Activated naive CD4-positive, alpha-beta T cell (primary cell): ENCODE data around the gene DAZL.
A peak's percentile ranks its signal among the peaks of the same experiment; 100 is the strongest.
"Not testable (repeated sequence)": the region's sequence is repeated elsewhere in the genome, so short reads cannot be mapped to it uniquely, and the experiment has no call there.

Experiments
- DNase-seq, 4 experiments: peaks; one replicate each; lab custom pipeline; 2025; lab: John Stamatoyannopoulos, UW

Gene DAZL, protein sequence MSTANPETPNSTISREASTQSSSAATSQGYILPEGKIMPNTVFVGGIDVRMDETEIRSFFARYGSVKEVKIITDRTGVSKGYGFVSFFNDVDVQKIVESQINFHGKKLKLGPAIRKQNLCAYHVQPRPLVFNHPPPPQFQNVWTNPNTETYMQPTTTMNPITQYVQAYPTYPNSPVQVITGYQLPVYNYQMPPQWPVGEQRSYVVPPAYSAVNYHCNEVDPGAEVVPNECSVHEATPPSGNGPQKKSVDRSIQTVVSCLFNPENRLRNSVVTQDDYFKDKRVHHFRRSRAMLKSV

DNA sequence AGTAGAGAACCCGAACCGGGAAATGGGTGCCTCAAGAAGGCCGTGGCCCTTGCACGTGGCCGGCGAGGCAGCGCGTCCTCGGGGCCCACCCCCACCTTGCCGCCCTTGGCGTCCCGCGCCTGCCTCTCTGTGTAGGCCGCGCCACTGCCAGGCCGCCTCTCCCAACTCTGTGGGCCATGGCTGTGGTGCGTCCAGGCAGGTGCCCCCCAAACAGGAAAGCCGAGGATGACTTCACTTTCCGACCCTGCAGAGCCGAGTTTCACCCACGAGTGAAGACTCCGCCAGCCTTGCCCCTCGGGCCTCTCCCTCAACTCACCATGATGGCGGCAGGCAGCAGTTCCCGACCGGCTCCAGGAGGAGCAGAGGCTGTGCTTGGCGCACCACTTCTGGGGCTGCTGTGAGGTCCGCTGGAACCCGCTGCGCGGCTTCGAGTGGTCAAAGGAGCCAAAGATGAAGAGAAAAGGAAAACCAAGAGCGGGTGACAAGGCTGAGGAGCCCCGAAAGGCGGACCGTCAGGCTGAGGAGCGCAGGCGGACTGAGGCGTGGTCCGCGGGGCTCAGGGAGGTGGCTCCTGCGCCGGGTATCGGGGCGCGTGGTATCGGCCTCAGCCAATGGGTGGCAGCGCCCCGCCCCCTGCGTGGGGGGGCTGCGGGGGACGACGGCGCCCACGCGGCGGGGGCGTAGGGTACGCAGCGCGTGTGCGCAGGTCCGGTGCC, at the start of gene DAZL:
Gene DAZL, minus strand, starts transcription at position 537 of the 716 bp plus-strand sequence. Its CDS starts 218 bp downstream, at position 319.
- no peak for DNase-seq

DNA sequence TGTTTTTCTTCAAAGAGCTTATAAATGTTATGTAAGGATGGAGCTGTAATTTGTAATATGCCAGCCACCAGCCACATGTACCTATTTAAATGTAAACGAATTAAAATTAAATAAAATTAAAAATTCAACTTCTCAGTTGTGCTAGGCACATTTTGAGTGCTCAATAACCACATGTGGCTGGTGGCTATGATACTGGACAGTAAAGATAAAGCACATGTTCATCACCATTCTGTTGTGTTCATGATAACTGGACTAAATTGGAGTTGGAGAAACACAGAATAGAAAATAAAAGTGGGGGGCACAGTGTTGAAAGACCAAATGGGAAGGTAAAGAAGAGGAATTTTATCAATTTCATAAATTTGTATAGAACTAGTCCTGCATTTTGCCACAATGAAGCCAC, 49.8 kb upstream of the DAZL start:
- no peak for DNase-seq

DNA sequence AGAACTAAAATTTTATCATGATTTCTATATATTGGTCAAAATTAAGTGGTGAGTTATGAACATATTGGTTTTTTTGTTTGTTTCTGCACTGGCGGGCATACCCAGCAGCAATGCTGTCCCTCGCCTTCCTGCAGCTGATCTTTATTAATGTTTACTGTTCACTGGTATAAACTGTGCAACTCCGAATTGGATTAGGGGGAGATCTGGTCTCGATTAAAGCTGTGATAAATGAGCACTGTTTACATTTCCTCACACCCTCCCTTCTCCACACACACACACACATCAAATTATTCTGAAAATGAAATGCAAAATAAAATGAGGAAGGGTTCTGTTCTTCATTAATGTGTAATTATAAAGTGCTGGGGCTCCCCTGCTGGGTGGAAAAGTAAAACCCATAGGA, 48.5 kb upstream of the DAZL start:
- no peak for DNase-seq

DNA sequence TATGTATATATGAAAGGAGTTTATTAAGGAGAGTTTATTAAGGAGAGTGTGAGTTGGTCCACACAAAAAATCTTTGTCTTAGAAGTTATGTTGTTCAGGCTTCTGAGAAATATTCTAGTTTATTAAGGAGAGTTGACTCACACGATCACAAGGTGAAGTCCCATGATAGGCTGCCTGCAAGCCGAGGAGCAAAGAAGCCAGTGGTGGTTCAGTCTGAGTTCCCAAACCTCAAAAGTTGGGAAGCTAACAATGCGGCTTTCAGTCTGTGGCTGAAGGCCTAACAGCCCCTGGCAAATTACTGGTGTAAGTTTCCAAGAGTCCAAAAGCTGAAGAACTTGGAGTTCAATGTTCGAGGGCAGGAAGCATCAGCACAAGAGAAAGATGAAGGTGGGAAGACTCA, 42.4 kb upstream of the DAZL start:
- DNase-seq: no peak

DNA sequence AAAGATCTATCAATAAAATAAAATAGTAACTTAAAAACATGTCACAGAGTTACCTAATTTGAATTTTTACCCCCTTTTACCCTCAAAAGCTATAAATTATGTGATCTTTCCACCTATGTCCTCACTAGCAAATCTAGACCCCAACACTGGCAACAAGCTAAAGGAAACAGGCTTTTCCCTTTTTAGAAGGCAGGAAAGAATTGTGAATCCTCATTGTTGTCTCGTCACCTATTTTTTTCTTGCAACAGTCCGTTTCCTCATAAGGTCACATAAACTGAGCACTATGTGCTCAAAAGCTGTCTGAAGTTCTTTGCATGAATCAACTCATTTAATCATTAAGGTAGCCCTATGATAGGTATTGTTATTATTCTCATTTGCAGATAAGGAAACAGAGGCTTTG, 34.6 kb upstream of the DAZL start:
- DNase-seq: no peak

DNA sequence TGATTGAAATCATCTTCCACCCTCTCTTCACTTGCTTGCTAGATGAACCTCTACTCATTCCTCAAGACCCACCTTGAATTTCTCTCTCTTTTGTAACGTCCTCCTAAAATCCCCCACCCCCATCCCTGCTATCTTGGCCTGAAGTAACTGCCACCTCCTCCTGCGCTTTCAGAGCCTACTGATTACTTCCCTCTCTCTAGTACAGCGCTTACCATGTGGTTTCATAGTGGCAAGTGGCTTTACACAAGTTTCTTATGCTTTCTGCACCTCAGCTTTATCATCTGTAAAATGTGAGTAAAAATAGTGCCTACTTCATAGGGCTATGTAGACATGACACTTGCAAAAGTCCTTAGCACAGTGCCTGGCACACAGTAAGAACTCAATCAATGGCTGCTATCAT, 28.7 kb upstream of the DAZL start:
- no peak for DNase-seq

DNA sequence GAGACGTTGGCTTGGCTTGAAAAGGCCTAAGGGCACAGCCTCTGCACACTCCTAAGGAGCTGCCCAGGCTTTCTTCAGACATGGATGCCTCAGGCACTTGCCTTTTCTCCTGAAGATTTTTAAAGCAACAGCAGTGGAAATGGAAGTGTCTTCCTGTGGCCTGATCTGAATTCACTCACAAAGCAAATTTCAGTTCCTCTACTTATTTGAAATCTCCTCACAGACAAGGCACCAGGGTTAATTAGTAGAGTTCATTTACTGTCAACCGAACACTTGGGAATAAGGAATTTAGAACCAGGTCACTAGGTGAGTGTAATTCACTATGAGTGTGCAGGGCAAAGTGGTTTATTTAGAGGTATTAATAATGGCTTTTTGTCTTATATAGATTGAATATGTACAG, 27.2 kb upstream of the DAZL start:
- no peak for DNase-seq

DNA sequence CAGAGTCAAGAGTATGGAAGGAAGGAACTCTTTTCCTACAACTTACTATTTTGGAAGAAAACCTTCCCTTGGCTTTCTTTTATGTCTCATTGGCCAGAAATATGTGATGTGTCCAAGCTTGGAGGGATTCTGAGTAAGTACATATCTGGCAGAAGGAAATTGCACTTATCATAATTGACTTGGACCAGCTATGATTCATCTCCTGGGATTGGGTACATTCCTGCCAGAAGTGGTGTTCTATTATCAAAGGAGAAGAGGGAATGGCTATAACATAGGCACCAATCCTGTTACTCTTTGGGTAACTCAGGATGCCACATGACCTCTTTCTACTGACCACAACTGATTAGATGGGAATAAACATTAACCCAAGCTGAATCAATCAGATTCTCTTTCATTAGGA, 13.5 kb upstream of the DAZL start:
- DNase-seq: no peak

DNA sequence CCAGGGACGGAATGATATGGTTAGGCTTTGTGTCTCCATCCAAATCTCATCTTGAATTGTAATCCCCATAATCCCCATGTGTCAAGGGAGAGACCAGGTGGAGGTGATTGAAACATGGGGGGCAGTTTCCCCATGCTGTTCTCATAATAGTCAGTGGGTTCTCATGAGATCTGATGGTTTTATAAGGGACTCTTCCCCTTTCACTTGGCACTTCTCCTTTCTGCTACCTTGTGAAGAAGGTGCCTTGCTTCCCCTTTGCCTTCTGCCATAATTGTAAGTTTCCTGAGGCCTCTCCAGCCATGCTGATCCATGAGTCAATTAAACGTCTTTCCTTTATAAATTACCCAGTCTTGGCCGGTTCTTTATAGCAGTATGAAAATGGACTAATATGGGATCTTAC, 11.9 kb upstream of the DAZL start:
- DNase-seq: not testable (repeated sequence)

DNA sequence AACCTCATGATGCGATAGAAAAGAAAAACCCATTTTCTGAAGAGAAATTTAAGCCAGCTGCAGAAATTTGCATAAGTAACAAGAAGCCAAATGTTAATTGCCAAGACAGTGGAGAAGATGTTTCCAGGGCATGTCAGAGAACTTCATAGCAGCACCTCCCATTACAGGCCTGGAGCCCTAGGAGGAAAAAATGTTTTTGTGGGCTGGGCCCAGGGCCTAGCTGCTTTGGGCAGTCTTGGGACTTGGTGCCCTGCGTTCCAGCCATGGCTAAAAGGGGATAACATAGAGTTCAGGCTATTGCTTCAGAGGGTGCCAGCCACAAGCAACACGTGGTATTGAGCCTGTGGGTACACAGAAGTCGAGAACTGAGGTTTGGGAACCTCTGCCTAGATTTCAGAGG, 10.9 kb upstream of the DAZL start:
- DNase-seq: no peak

DNA sequence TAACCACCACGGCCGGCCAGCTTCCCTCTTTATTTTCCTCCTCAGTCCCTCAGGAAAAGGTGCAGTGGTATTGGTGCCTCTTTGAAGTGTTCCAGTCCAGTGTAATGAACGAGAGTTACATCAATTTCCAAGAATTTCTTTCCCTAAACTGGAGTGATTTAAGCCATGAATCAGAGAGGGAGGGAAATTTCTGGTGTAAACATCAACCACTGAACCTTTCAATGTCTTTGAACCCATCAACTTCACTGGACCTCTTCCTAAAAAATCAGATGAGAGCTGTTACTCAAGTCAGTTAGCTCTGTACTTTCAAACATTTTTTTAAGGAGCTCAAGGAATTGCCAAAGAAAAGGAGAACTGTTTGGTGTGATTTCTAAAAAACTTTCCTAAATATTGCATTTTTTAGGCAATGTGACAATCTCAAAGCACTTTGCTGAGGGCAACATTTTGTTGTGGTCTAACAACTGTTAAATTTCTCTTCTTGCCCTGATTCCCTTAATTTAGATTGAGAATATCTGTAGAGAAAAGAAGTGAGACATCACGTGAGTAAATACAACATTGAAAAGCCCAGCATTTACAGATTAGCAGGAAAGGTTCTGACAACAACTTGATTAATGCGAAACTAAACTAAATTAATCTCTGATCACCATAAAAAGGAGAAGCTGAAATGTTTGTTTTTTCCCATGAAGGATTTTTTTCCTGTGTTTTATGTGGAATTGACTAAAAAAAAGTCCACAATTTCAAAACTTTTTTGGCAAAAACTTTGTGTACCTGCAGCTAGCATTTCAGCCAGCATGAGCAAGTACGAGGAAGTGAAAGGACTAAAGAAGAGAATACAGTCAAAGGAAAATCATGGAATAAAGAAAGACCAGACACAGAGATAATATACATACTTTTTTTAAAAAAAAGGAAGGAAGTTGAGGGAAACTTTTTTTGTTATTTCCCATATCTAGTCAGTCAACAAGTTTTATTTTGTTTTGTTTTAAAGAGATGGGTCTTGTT, 9.1 kb upstream of the DAZL start:
- DNase-seq: no peak

DNA sequence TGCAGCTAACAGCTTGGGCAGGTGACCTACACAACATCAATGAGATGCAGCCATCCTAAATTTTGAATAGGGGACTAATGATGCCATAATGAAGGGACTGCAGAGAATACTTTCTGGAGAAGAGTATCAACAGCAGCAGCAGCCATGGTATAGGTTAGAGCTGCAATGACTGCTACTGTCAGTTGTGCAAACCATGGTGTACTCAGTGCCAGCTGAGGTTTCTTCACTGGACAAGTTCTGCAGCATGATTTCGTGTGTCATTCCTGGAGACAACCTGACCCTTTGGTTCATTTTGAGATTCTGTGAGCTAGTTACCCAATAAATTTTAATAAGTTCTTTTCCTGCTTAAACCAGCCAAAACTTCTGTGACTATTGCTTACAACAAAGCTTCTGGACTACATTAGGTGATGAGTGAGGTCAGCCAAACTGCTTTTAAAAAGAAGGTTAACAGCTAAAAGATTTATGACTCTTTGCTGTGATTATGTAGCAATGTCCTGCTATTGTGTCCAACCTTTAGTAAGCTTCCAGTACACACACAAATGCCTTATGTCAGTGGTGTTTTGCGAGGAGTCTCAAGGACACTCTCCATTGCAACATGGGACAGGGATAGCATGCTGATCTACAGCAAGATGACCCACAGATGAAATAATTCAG, 4.8 kb upstream of the DAZL start:
- DNase-seq: no peak

DNA sequence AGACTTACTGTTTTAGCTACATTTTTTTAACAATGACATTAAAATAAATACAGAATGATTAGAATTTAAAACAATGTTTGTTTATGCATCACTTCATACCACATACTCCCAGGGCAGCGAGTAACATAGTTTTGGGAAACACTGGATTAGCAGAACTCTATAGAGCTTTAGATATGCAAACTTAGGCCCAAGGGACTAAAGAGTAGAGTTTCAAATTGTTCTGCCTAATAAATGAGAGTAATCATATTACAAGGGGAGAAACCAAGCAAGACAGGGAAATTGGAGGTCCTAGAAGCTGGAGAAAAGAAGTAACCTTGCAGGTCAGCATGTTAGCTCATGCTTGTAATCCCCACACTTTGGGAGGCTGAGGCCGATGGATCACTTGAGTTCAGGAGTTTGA, 3.6 kb upstream of the DAZL start:
- no peak for DNase-seq

DNA sequence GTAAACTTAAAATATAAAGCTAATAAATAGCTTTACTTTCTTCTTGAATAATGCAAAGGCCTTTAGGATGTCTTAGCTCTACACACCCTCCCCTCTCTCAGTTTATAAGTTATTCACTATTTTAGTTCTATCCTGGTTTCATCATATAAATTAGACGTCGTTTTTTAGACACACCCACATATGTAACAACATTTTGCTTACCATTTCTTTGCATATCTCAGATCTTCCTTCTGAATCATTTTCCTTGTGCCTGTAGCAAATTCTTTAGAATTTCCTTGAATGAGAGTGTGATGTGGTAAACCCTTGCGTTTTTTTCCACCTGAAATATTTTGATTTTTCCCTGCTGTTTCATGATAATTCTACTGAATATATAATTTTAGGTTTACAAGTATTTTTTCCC, 2.5 kb upstream of the DAZL start:
- no peak for DNase-seq

DNA sequence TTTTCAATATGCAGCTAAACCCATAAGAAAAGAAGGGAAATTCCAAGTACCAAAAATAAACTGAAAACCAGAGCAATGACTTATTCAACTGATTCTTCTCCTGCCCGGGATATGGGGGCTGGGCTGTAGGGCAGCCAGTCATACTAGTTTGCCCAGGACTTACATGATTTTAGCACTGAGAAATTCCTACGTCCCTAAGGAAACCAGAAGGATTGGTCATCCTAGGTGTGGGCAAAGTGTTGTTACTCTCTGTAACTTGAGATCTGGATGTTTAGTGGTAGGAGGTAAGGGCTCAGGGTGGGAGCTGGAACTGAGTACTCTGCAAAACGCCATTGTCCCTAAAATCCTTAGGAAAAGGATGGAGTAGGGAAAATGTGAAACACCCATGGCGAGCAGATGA, 1.2 kb upstream of the DAZL start:
- no peak for DNase-seq

DNA sequence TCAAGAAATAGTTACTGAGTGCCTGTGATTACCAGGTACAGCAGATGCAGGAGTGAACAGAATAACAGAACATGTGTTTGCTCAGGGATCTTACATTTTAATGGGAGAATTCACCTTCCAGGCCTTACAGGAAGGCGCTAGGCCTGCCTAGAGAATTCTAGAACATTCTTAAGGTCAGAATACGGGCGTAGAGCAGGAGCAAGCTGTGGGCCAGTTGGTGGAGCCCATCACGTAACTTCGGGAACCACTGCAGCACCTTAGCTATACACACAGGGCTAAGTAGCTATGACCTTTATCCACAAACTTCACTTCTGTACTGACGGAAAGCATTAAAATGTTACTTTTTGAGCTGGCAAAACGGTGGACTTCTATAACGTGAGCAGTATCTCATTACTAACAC, 743 bp upstream of the DAZL start:
- DNase-seq: no peak

DNA sequence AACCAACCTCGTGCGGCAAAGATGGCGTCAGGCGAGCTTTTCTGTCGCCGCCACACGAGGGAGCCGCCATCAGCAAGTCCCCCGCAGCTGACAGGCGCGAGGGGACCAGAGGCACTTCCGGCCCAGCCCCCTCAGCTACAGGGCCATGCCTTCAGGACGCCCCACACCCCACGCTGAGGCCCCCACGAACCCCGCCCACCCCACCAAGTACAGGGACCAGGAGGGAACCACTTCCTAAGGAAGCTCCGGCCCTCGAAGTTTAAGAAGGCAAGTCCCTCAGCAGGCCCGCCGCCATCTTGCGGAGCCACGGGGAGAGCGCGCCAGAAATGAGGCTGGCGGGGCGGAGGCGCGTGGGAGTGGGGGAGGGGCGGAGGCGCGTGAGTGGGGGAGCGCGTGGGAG, 790 bp downstream of the DAZL start:
- no peak for DNase-seq

DNA sequence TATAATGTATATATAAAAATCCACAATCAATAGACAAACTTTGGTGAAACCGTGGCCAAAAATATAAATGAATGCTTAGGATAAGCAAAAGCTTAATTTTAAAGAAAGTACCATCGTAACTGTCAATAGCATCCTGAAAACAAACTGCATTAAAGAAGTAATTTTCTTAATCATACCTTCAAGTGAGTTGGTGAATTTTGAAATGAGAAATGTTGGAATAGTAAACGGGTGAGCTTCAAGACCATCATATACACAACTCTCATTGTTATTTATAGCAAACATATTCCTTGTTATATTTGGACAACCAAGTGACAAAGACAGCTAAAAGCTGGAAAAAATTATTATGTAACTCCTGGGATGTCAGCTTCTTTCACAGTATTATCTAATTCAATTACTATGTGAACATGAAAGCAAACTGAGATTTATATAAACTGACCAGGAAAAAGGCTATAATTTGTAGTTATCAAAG, 3.7 kb downstream of the DAZL start:
- no peak for DNase-seq

DNA sequence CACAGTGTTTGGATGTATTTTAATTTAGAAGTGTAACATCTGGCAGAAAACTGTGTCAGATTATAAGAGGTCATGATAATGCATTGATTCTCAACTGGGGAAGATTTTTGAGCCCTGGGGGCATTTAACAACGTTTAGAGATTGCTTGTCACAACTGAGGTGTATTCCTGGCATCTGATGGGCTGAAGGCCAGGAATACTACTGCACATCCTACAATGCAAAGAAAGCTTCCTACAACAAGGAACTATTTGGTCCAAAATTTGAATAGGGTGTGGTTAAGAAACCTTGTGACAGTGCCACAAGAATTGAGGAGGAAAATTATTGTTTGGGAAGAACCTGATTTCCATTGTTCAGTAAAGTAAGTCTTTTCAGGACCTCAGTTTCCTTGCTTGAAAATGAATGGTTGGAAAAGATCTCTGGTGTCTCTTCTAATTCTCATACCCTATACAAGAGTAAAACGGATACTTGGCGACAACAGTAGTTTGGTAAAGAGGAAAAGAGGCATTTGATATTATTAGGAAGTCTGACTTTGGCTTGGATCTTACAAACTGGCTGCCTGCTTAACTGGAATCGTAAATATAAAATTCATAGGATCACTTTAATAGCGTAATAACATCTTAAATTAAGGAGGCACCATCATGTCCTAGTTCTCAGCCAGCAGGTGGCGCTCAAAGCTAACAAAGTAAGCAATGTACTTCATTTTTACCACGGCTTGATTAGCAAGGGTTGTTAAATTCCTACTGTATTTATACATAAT, 4.3 kb downstream of the DAZL start:
- DNase-seq: peak; percentile 39 to 80 (median 74)

DNA sequence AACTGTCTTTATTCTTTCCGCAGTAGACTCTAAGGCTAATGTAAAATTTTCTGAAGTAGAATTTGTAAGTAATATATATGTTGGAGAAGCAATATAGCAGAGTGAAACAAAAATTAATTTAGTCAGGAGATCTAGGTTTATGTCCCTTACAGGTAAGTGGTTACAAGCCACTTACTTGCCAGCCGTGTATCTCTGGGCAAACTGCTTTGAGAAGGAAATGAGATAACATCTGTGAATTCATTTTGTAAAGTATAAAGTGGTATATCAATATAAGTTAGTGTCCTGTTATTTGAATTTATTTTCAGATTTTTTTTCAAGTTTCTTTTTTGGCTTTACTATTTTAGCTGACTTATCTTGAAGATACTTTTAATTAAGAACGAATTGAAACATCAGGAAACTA, 5.5 kb downstream of the DAZL start:
- no peak for DNase-seq

DNA sequence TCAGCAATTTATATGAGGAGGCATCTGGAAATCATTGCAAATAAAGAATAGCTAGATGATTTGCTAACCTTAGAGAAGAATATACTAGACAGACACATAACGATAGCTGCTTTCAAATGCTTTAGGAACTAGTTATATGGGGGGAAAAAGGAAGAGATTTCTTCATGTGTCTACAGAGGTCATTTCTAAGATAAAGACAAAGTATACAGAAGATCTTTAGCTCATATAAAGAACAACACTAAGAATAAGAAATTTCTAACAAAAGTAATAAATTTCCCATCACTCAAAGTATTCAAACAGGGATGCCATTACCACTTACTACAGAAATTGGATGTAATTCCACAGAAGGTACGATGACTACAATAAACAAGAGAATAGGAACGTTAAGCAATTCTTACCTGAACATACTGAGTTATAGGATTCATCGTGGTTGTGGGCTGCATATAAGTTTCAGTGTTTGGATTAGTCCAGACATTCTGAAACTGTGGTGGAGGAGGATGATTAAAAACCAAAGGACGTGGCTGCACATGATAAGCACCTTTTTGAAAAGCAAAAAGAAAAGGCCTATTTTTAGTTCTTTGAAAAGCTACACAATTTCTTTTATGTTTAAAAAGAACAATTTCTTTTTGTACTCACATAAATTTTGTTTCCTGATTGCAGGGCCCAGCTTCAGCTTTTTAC, 8.7 kb downstream of the DAZL start:
- no peak for DNase-seq
